Left kidney (tissue), 2 donors: ENCODE results near the gene TMPRSS13. TPM values are rescaled to one million over a fixed set of nuclear protein-coding genes. Genes with fewer than 3 reads are reported as not detected.
A peak's percentile ranks its signal among the peaks of the same experiment; 100 is the strongest.

ENCODE experiments used
- DNase-seq: peaks from one replicate; pipeline ENCODE4 v3.0.0-alpha.2; 2013
- polyA plus RNA-seq: library from polyadenylated mRNA; unstranded; fragments of 120-200 nt; gene quantifications from one replicate; pipeline ENCODE4 v1.2.1, GENCODE V29; 2013; ENCODE audit not compliant: insufficient read length

Gene TMPRSS13
- polyA plus RNA-seq, 1 donor: 0.58 TPM

GRCh38 chr11:117913736-117914397, 15.3 kb downstream of the TMPRSS13 start:
- no peak for DNase-seq

- no peak for DNase-seq
These were observed 16.7 kb downstream of the TMPRSS13 start for GRCh38 chr11:117912497-117912896.

- no peak for DNase-seq
These were observed 17.5 kb downstream of the TMPRSS13 start for GRCh38 chr11:117911694-117912093.

GRCh38 chr11:117910941-117911655, 18.1 kb downstream of the TMPRSS13 start:
- DNase-seq: no peak

GRCh38 chr11:117910525-117910924, 18.7 kb downstream of the TMPRSS13 start:
- DNase-seq: no peak

- no peak for DNase-seq
These were observed 19.4 kb downstream of the TMPRSS13 start for GRCh38 chr11:117909611-117910382.

- DNase-seq: no peak
These were observed 20.1 kb downstream of the TMPRSS13 start for GRCh38 chr11:117908959-117909610.

GRCh38 chr11:117908109-117908895, 20.9 kb downstream of the TMPRSS13 start:
- no peak for DNase-seq

- peak; percentile 67 for DNase-seq
These were observed 21.7 kb downstream of the TMPRSS13 start for GRCh38 chr11:117907276-117908108.

GRCh38 chr11:117906710-117907109, 22.5 kb downstream of the TMPRSS13 start:
- DNase-seq: no peak

GRCh38 chr11:117906126-117906525, 23.1 kb downstream of the TMPRSS13 start:
- DNase-seq: no peak

GRCh38 chr11:117905524-117905923, 23.7 kb downstream of the TMPRSS13 start:
- no peak for DNase-seq

- DNase-seq: no peak
These were observed 25.5 kb downstream of the TMPRSS13 start for GRCh38 chr11:117903505-117904382.

GRCh38 chr11:117902001-117902845, 27.0 kb downstream of the TMPRSS13 start:
- DNase-seq: no peak

- DNase-seq: no peak
These were observed 27.6 kb downstream of the TMPRSS13 start for GRCh38 chr11:117901601-117902000.

GRCh38 chr11:117900720-117901440, 28.3 kb downstream of the TMPRSS13 start:
- no peak for DNase-seq

GRCh38 chr11:117900121-117900648, 29.0 kb downstream of the TMPRSS13 start:
- DNase-seq: no peak

GRCh38 chr11:117898059-117898458, 31.1 kb downstream of the TMPRSS13 start:
- DNase-seq: no peak
